Measurements from ENCODE around the gene GSE1. TPM values are rescaled to one million over a fixed set of nuclear protein-coding genes. Genes with fewer than 3 reads are reported as not detected.

GSE1 gene
- total and polyA plus RNA-seq, 9 of the 15 experiments (the other 6 are each of a cell fraction or from before 2014, with no cell fraction given), result 12.2 to 244 (median 57.9) TPM

DNA sequence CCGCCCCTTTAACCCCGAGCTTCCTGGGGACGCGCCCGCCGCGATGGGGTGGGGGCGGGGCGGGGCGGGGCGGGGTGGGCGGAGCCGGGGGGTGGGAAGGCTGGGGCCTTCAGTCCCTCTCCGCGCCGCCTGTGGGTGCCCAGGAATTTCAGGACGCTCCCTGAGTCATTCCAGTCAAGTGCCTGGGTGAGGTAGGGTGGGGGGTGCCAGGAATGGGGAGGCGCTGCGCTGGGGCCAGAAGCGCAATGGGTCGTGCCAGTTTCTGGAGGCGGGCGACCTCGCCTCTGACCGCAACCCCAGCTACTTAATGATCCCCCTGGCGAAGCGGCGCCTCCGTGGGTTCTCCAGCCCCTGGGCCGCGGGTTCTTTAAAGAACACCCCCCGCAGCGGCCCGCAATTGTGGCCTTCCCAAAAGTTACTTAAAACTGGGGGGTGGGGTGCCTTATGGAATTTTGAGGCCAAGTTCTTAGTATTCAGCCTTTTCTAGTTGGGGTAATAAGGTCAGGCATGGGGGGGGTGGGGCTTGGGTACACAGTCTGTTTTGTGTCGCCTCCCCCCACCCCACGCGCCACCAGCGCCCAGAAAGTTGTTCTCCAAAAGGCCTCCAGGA is 826 bp upstream of the GSE1 start (continued):
- TF ChIP-seq NR2C1 (IDR thresholded peaks at IDR 0.05) (0 out of 2 replicates have a peak, but pooled peaks have one; percentile 2), NR2C1 (tag; IDR thresholded peaks at IDR 0.05) (no peak), SIN3A (IDR thresholded peaks at IDR 0.05; ENCODE audit: borderline replicate concordance in 2 of 2, control insufficient read depth in 1 of 2, low read depth in 2 of 2, low read length in 2 of 2) (peak in 1 of 2 experiments; percentile 22; a peak in 1 of 4 replicates), TCFL5 (CRISPR knock-in tag; conservative IDR thresholded peaks at IDR 0.05) (no peak), RBBP5 (IDR thresholded peaks at IDR 0.05; ENCODE audit: borderline replicate concordance, insufficient read depth, low read length, poor library complexity, severe bottlenecking) (no peak), TAF1 (IDR thresholded peaks at IDR 0.05; ENCODE audit: control insufficient read depth, extremely low read depth, insufficient read depth, low read length, severe bottlenecking) (peak; percentile 88), ZBTB7A (IDR thresholded peaks at IDR 0.05; ENCODE audit: borderline replicate concordance, control insufficient read depth, low read depth, low read length) (0 out of 2 replicates have a peak, but pooled peaks have one; percentile 14), SUPT5H (IDR thresholded peaks at IDR 0.05) (peak; percentile 76), MYC (IDR thresholded peaks at IDR 0.05; ENCODE audit: low read depth, low read length) (peak; percentile 5; the same call in 1 of the 2 replicates), MYC (CRISPR knock-in tag; IDR thresholded peaks at IDR 0.05; ENCODE audit: borderline replicate concordance, low read depth) (no peak), MIER1 (IDR thresholded peaks at IDR 0.05; ENCODE audit: low read depth) (no peak), PRPF4 (IDR thresholded peaks at IDR 0.05; ENCODE audit: insufficient read depth, low read depth, low read length, poor library complexity, severe bottlenecking) (peak; percentile 20), SMARCA4 (IDR thresholded peaks at IDR 0.05) (0 out of 2 replicates have a peak, but pooled peaks have one; percentile 24), HNRNPL (IDR thresholded peaks at IDR 0.05; ENCODE audit: low read depth, low read length) (no peak), SIX5 (IDR thresholded peaks at IDR 0.05; ENCODE audit: borderline replicate concordance in 1 of 2, insufficient read depth in 1 of 2, low read depth in 1 of 2, low read length in 2 of 2) (peak in 1 of 2 experiments; percentile 10; a peak in 1 of 4 replicates)
- TF ChIP-seq, protein P1, sequence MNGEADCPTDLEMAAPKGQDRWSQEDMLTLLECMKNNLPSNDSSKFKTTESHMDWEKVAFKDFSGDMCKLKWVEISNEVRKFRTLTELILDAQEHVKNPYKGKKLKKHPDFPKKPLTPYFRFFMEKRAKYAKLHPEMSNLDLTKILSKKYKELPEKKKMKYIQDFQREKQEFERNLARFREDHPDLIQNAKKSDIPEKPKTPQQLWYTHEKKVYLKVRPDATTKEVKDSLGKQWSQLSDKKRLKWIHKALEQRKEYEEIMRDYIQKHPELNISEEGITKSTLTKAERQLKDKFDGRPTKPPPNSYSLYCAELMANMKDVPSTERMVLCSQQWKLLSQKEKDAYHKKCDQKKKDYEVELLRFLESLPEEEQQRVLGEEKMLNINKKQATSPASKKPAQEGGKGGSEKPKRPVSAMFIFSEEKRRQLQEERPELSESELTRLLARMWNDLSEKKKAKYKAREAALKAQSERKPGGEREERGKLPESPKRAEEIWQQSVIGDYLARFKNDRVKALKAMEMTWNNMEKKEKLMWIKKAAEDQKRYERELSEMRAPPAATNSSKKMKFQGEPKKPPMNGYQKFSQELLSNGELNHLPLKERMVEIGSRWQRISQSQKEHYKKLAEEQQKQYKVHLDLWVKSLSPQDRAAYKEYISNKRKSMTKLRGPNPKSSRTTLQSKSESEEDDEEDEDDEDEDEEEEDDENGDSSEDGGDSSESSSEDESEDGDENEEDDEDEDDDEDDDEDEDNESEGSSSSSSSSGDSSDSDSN (IDR thresholded peaks at IDR 0.05; ENCODE audit: borderline replicate concordance in 1 of 2, low read depth in 2 of 2, low read length in 2 of 2), result 0 out of 4 replicates have a peak, but pooled peaks of 1 of the 2 experiments have one; percentile 36
- TF ChIP-seq, protein P2, sequence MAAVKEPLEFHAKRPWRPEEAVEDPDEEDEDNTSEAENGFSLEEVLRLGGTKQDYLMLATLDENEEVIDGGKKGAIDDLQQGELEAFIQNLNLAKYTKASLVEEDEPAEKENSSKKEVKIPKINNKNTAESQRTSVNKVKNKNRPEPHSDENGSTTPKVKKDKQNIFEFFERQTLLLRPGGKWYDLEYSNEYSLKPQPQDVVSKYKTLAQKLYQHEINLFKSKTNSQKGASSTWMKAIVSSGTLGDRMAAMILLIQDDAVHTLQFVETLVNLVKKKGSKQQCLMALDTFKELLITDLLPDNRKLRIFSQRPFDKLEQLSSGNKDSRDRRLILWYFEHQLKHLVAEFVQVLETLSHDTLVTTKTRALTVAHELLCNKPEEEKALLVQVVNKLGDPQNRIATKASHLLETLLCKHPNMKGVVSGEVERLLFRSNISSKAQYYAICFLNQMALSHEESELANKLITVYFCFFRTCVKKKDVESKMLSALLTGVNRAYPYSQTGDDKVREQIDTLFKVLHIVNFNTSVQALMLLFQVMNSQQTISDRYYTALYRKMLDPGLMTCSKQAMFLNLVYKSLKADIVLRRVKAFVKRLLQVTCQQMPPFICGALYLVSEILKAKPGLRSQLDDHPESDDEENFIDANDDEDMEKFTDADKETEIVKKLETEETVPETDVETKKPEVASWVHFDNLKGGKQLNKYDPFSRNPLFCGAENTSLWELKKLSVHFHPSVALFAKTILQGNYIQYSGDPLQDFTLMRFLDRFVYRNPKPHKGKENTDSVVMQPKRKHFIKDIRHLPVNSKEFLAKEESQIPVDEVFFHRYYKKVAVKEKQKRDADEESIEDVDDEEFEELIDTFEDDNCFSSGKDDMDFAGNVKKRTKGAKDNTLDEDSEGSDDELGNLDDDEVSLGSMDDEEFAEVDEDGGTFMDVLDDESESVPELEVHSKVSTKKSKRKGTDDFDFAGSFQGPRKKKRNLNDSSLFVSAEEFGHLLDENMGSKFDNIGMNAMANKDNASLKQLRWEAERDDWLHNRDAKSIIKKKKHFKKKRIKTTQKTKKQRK (IDR thresholded peaks at IDR 0.05; ENCODE audit: borderline replicate concordance, low read depth, low read length), result no peak
- TF ChIP-seq, protein P3, sequence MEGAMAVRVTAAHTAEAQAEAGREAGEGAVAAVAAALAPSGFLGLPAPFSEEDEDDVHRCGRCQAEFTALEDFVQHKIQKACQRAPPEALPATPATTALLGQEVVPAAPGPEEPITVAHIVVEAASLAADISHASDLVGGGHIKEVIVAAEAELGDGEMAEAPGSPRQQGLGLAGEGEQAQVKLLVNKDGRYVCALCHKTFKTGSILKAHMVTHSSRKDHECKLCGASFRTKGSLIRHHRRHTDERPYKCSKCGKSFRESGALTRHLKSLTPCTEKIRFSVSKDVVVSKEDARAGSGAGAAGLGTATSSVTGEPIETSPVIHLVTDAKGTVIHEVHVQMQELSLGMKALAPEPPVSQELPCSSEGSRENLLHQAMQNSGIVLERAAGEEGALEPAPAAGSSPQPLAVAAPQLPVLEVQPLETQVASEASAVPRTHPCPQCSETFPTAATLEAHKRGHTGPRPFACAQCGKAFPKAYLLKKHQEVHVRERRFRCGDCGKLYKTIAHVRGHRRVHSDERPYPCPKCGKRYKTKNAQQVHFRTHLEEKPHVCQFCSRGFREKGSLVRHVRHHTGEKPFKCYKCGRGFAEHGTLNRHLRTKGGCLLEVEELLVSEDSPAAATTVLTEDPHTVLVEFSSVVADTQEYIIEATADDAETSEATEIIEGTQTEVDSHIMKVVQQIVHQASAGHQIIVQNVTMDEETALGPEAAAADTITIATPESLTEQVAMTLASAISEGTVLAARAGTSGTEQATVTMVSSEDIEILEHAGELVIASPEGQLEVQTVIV (CRISPR knock-in tag; IDR thresholded peaks at IDR 0.05; ENCODE audit: borderline replicate concordance), result no peak
